Endodermal cell (in vitro differentiated cells): ENCODE measurements around the gene CDK10. TPM values are rescaled to one million over a fixed set of nuclear protein-coding genes. Genes with fewer than 3 reads are reported as not detected.
A peak's percentile ranks its signal among the peaks of the same experiment; 100 is the strongest.

Experiments
- DNase-seq: peaks from one replicate; pipeline ENCODE4 v3.0.0-alpha.2; 2017
- H3K27ac ChIP-seq: 2 replicates; pipeline ENCODE4 v1.5.1; 2013; ENCODE audit warnings: mild to moderate bottlenecking, low read depth, low read length, moderate library complexity
- H3K27me3 ChIP-seq: 2 replicates; pipeline ENCODE4 v1.6.1; 2013; ENCODE audit warnings: mild to moderate bottlenecking, low read length, moderate library complexity; ENCODE audit not compliant: insufficient read depth, control insufficient read depth, poor library complexity, severe bottlenecking
- H3K36me3 ChIP-seq: 2 replicates; pipeline ENCODE4 v1.7.0; 2013; ENCODE audit warnings: mild to moderate bottlenecking, low read length, moderate library complexity; ENCODE audit not compliant: control insufficient read depth, insufficient read depth
- H3K4me1 ChIP-seq: one replicate; pipeline ENCODE4 v1.7.0; 2013; ENCODE audit warnings: low read length; ENCODE audit not compliant: control insufficient read depth, insufficient read depth
- H3K4me3 ChIP-seq: 2 replicates; pipeline ENCODE4 v1.5.1; 2013; ENCODE audit warnings: mild to moderate bottlenecking, low read length, moderate library complexity
- H3K9ac ChIP-seq: 2 replicates; pipeline ENCODE4 v1.6.1; 2013; ENCODE audit warnings: mild to moderate bottlenecking, low read length, moderate library complexity; ENCODE audit not compliant: poor library complexity, severe bottlenecking; ENCODE audit errors: extremely low read depth
- H3K9me3 ChIP-seq: 2 replicates; pipeline ENCODE4 v1.6.1; 2013; ENCODE audit warnings: mild to moderate bottlenecking, low read length, moderate library complexity; ENCODE audit not compliant: control insufficient read depth
- H3K27ac Mint-ChIP-seq: 2 replicates; pipeline ENCODE4 v1.8.0; 2020; ENCODE audit warnings: mixed read lengths
- H3K27me3 Mint-ChIP-seq: 2 replicates; pipeline ENCODE4 v1.8.0; 2021; ENCODE audit warnings: mild to moderate bottlenecking, mixed read lengths; ENCODE audit not compliant: insufficient read depth
- H3K36me3 Mint-ChIP-seq: 2 replicates; pipeline ENCODE4 v1.8.0; 2020; ENCODE audit warnings: low read depth, mixed read lengths
- H3K4me1 Mint-ChIP-seq: 2 replicates; pipeline ENCODE4 v1.8.0; 2020; ENCODE audit warnings: mixed read lengths
- H3K4me3 Mint-ChIP-seq: 2 replicates; pipeline ENCODE4 v1.8.0; 2020; ENCODE audit warnings: mild to moderate bottlenecking, moderate library complexity, mixed read lengths
- H3K9me3 Mint-ChIP-seq: 2 replicates; pipeline ENCODE4 v1.8.0; 2020; ENCODE audit warnings: mild to moderate bottlenecking, mixed read lengths
- CTCF ChIP-seq: fragments of 200-600 bp; sonication (generic); conservative IDR thresholded peaks from 2 replicates; pipeline ENCODE4 v1.5.0; 2021; ENCODE audit warnings: antibody characterized with exemption, mild to moderate bottlenecking
- WGBS, 2 experiments: methylation state at CpG; one replicate each; pipeline versions ENCODE4 v1.1.5 to v1.1.7; 2013; ENCODE audit warnings: missing lambda C conversion rate in 2 of 2, mixed read lengths in 1 of 2; ENCODE audit not compliant: insufficient coverage in 1 of 2, insufficient read length in 1 of 2; 5-methylcytosine and 5-hydroxymethylcytosine counted together
- total RNA-seq, 2 donors: library from RNA; stranded (reverse); fragmentation: NEBNext Ultra II Directional in 1 of 2; extraction: Animal tissue kit (Norgen Biotek cat#: 25700) in 1 of 2; gene quantifications; 2 replicates in 1 of 2; 3 replicates in 1 of 2; pipeline ENCODE4 v1.2.1, GENCODE V29; 2021

CDK10 gene
- total RNA-seq, 2 donors from 2014 or later = 108 to 123 TPM

GRCh38 chr16:89639385-89639784, 47.1 kb upstream of the CDK10 start:
- 88 to 100% methylated on average over 4 to 6 of the region's 6 CpGs for WGBS, 2 experiments
- H3K4me3 Mint-ChIP-seq = no peak overlapping the region
- TF ChIP-seq CTCF = no peak

DNA sequence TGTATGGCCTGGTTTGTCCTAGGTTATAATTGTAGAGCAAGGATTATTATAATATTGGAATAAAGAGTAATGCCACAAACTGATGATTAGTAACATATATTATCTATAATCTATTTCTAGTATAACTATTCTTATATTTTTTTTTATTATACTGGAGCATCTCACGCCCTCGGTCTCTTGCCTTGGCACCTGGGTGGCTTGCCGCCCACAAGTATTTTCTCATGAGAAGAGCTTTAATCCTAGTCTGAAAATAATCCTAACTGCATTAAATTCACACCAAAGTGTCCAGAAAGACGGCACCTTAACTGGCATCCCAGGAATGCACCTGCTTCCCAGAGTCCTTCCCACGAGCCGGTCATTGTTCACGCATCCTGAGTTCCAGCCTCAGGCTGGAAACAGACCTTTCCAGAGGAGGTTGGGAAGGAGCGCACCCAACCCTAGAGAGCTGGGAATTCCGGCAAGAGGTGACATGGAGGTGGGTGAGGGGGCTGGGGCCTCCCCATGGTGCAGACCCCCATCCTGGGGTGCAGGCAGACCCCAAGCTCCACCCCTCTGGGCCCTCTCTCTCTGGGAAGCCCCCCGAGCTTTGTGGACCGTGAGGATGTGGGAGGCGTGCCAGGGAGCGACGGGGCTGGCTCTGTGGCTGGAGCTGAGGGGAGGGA, 44.9 kb upstream of the CDK10 start:
- DNase-seq = no peak
- no peak for TF ChIP-seq CTCF
- Histone ChIP-seq H3K27me3 (no peaks in the 10 kb centered on the region), H3K4me3 (no peak overlapping the region), H3K27ac (no peak overlapping the region), H3K4me1 (peaks cover 5% of the 10 kb centered on the region), H3K9me3 (no peaks in the 10 kb centered on the region), H3K36me3 (peaks cover 21% of the 10 kb centered on the region), H3K9ac (no peak overlapping the region)
- Mint-ChIP-seq H3K4me1 (peaks cover 8% of the 10 kb centered on the region), H3K4me3 (no peak overlapping the region), H3K9me3 (no peaks in the 10 kb centered on the region), H3K36me3 (peaks cover 15% of the 10 kb centered on the region), H3K27ac (no peak overlapping the region), H3K27me3 (peaks cover 4% of the 10 kb centered on the region)
- WGBS, 2 experiments = 80 to 92% methylated on average over 7 to 13 of the region's 14 CpGs

More at GRCh38 chr16:89639385-89639784, 47.1 kb upstream of the CDK10 start:
- no peak for DNase-seq
- Histone ChIP-seq H3K9ac (no peak overlapping the region), H3K4me1 (peaks cover 5% of the 10 kb centered on the region), H3K4me3 (no peak overlapping the region), H3K27me3 (peaks cover 14% of the 10 kb centered on the region), H3K27ac (no peak overlapping the region), H3K9me3 (no peaks in the 10 kb centered on the region), H3K36me3 (peaks cover 5% of the 10 kb centered on the region)
- peaks cover 10% of the 10 kb centered on the region for H3K27me3 Mint-ChIP-seq
- H3K36me3 Mint-ChIP-seq = no peaks in the 10 kb centered on the region
- no peak overlapping the region for H3K27ac Mint-ChIP-seq
- H3K4me1 Mint-ChIP-seq = peaks cover 8% of the 10 kb centered on the region
- no peaks in the 10 kb centered on the region for H3K9me3 Mint-ChIP-seq

DNA sequence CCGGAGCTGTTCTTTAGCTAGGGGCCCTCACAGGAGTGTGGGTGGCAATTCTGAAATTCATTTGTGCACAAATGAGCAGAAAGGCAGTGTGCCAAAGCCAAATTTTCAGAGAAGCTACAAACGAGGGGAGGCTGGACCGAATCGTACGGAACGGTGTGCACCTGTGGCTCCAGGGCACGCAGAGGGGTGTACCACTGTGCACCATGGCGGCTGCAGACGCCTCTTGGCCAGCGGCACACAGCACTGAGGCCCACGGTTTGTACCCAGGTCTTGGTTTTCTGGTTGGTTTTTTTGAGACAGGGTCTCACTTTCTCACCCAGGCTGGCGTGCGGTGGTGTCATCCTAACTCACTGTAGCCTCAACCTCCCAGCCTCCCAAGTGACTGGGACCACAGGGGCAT, 43.9 kb upstream of the CDK10 start:
- peak overlapping the region; percentile 19 for H3K27ac Mint-ChIP-seq
- 88 to 93% methylated on average over 11 to 13 of the region's 13 CpGs for WGBS, 2 experiments

More for the DNA sequence above, 43.9 kb upstream of the CDK10 start:
- no peak overlapping the region for H3K27ac ChIP-seq
- Mint-ChIP-seq H3K27me3 (peaks cover 4% of the 10 kb centered on the region), H3K4me1 (peaks cover 8% of the 10 kb centered on the region), H3K9me3 (no peaks in the 10 kb centered on the region), H3K4me3 (no peak overlapping the region), H3K36me3 (peaks cover 19% of the 10 kb centered on the region)
- no peaks in the 10 kb centered on the region for H3K27me3 ChIP-seq
- H3K36me3 ChIP-seq = peaks cover 25% of the 10 kb centered on the region
- TF ChIP-seq CTCF = no peak
- H3K9me3 ChIP-seq = no peaks in the 10 kb centered on the region
- H3K4me1 ChIP-seq = peaks cover 5% of the 10 kb centered on the region
- no peak overlapping the region for H3K9ac ChIP-seq
- no peak overlapping the region for H3K4me3 ChIP-seq
- DNase-seq = no peak
